WTC11 (cell line): ENCODE measurements around the gene ERC1.

Experiments
- RELA ChIP-seq: sonication (generic); formaldehyde crosslinking; IDR thresholded peaks from 2 replicates; pipeline ENCODE4 v1.8.1; 2022; ENCODE audit warnings: missing genetic modification reagents, mild to moderate bottlenecking, borderline replicate concordance
- TF ChIP-seq, protein P1 (sequence below): fragments of 200-600 bp; IDR thresholded peaks from 2 replicates; pipeline ENCODE4 v1.8.0; 2022; ENCODE audit warnings: antibody characterized with exemption
- TF ChIP-seq, protein P2 (sequence below): sonication (generic); formaldehyde crosslinking; conservative IDR thresholded peaks from 2 replicates; pipeline ENCODE4 v1.8.1; 2022; ENCODE audit warnings: mild to moderate bottlenecking, missing genetic modification reagents
- TF ChIP-seq, protein P3 (sequence below): sonication (generic); formaldehyde crosslinking; IDR thresholded peaks from 2 replicates; pipeline ENCODE4 v1.8.0; 2022; ENCODE audit warnings: mild to moderate bottlenecking, missing genetic modification reagents

DNA sequence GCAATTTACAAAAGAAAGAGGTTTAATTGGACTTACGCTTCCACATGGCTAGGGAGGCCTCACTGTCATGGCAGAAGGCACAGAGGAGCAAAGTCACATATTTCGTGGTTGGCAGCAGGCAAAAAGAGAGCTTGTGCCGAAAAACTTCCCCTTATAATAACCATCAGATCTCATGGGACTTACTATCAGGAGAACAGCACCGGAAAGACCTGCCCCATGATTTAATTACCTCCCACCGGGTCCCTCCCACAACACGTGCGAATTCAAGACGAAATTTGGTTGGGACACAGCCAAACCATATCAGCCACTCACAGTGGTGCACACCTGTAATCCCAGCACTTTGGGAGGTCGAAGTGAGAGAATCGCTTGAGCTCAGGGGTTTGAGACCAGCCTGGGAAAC lies 534.8 kb downstream of the ERC1 start:
- TF ChIP-seq, protein P1, sequence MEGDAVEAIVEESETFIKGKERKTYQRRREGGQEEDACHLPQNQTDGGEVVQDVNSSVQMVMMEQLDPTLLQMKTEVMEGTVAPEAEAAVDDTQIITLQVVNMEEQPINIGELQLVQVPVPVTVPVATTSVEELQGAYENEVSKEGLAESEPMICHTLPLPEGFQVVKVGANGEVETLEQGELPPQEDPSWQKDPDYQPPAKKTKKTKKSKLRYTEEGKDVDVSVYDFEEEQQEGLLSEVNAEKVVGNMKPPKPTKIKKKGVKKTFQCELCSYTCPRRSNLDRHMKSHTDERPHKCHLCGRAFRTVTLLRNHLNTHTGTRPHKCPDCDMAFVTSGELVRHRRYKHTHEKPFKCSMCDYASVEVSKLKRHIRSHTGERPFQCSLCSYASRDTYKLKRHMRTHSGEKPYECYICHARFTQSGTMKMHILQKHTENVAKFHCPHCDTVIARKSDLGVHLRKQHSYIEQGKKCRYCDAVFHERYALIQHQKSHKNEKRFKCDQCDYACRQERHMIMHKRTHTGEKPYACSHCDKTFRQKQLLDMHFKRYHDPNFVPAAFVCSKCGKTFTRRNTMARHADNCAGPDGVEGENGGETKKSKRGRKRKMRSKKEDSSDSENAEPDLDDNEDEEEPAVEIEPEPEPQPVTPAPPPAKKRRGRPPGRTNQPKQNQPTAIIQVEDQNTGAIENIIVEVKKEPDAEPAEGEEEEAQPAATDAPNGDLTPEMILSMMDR: no peak
- TF ChIP-seq, protein P2, sequence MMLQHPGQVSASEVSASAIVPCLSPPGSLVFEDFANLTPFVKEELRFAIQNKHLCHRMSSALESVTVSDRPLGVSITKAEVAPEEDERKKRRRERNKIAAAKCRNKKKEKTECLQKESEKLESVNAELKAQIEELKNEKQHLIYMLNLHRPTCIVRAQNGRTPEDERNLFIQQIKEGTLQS (CRISPR knock-in tag): no peak
- no peak for TF ChIP-seq RELA (CRISPR knock-in tag)
- TF ChIP-seq, protein P3, sequence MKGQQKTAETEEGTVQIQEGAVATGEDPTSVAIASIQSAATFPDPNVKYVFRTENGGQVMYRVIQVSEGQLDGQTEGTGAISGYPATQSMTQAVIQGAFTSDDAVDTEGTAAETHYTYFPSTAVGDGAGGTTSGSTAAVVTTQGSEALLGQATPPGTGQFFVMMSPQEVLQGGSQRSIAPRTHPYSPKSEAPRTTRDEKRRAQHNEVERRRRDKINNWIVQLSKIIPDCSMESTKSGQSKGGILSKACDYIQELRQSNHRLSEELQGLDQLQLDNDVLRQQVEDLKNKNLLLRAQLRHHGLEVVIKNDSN: no peak
